Measurements from ENCODE around the gene GRIK4. TPM values are rescaled to one million over a fixed set of nuclear protein-coding genes. Genes with fewer than 3 reads are reported as not detected.

GRIK4 gene
- total and polyA plus RNA-seq, 8 donors = 0.06 to 0.31 TPM; not detected in 6

DNA sequence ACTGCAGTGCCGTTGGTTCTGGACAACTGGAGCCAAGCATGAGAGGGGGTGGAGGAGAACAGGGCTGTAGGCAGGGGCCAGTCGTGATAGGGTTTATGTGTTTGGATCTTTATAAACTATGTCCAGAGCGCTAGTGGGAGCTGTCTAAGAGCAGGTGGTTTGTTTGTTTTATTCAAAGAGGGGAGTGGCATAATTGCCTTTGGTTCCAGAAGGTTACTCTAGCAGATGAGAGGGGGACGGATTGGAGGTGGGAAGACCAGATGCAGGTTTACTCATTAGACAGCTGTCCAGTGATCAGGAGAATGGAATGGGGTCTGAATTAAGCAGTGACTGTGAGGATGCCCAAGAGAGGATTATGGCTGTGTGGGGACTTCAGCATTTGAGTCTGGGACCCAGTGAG, 403.1 kb downstream of the GRIK4 start:
- no peaks in the 10 kb centered on the region for H3K36me3 ChIP-seq
- no peak overlapping the region for H3K27ac ChIP-seq
- no peaks in the 10 kb centered on the region for H3K4me1 ChIP-seq
- 23 to 39% (median 26%) methylated on average over 4 of the region's 4 CpGs for WGBS, 5 donors
- TF ChIP-seq CTCF (IDR thresholded peaks at IDR 0.05) (no peak), POLR2AphosphoS5 (IDR thresholded peaks at IDR 0.05) (no peak), EP300 (IDR thresholded peaks at IDR 0.05) (no peak), POLR2A (IDR thresholded peaks at IDR 0.05) (no peak)
- no peaks in the 10 kb centered on the region for H3K9me3 ChIP-seq
- H3K27me3 ChIP-seq = peaks cover 0 to 21% (median 0%) of the 10 kb centered on the region in 3 donors
- no peak for DNase-seq
- intact Hi-C loops (cut with DNase I; ENCODE audit: low total_unique reads) = no loop called here
- no peak overlapping the region for H3K4me3 ChIP-seq

GRCh38 chr11:120917559-120918239, 406.2 kb downstream of the GRIK4 start:
- Histone ChIP-seq H3K9me3 (no peaks in the 10 kb centered on the region), H3K36me3 (no peaks in the 10 kb centered on the region), H3K27me3 (peaks cover 0 to 20% (median 0%) of the 10 kb centered on the region in 3 donors), H3K27ac (no peak overlapping the region), H3K4me1 (no peaks in the 10 kb centered on the region), H3K4me3 (no peak overlapping the region)
- intact Hi-C loops (cut with DNase I; ENCODE audit: low total_unique reads) = no loop called here
- no peak for TF ChIP-seq CTCF (IDR thresholded peaks at IDR 0.05)
- no peak for TF ChIP-seq POLR2A (IDR thresholded peaks at IDR 0.05)
- no peak for TF ChIP-seq EP300 (IDR thresholded peaks at IDR 0.05)
- TF ChIP-seq POLR2AphosphoS5 (IDR thresholded peaks at IDR 0.05) = no peak
- 58 to 71% (median 63%) methylated on average over 6 of the region's 6 CpGs for WGBS, 5 donors
- DNase-seq = no peak

GRCh38 chr11:120918257-120918656, 406.7 kb downstream of the GRIK4 start:
- no peak overlapping the region for H3K27ac ChIP-seq
- H3K27me3 ChIP-seq = peaks cover 0 to 20% (median 0%) of the 10 kb centered on the region in 3 donors
- TF ChIP-seq CTCF (IDR thresholded peaks at IDR 0.05) (no peak), POLR2A (IDR thresholded peaks at IDR 0.05) (no peak), POLR2AphosphoS5 (IDR thresholded peaks at IDR 0.05) (no peak), EP300 (IDR thresholded peaks at IDR 0.05) (no peak)
- no peaks in the 10 kb centered on the region for H3K9me3 ChIP-seq
- no peak for DNase-seq
- intact Hi-C loops (cut with DNase I; ENCODE audit: low total_unique reads) = no loop called here
- no peak overlapping the region for H3K4me3 ChIP-seq
- H3K36me3 ChIP-seq = no peaks in the 10 kb centered on the region
- no peaks in the 10 kb centered on the region for H3K4me1 ChIP-seq
- 52 to 64% (median 57%) methylated on average over 3 of the region's 3 CpGs for WGBS, 5 donors

GRCh38 chr11:120919045-120919444, 407.5 kb downstream of the GRIK4 start:
- DNase-seq = no peak
- intact Hi-C loops (cut with DNase I; ENCODE audit: low total_unique reads) = no loop called here
- H3K9me3 ChIP-seq = no peaks in the 10 kb centered on the region
- 70 to 81% (median 77%) methylated on average over 7 of the region's 7 CpGs for WGBS, 5 donors
- H3K36me3 ChIP-seq = no peaks in the 10 kb centered on the region
- TF ChIP-seq EP300 (IDR thresholded peaks at IDR 0.05) (no peak), POLR2A (IDR thresholded peaks at IDR 0.05) (no peak), POLR2AphosphoS5 (IDR thresholded peaks at IDR 0.05) (no peak), CTCF (IDR thresholded peaks at IDR 0.05) (no peak)
- H3K4me3 ChIP-seq = no peak overlapping the region
- peaks cover 0 to 20% (median 0%) of the 10 kb centered on the region in 3 donors for H3K27me3 ChIP-seq
- H3K4me1 ChIP-seq = no peaks in the 10 kb centered on the region
- H3K27ac ChIP-seq = no peak overlapping the region
